GM12801 (cell line): ENCODE results near the gene TAS2R40.

Experiments used
- CTCF ChIP-seq: IDR thresholded peaks from one replicate; pipeline ENCODE4 v1.5.1; 2011; ENCODE audit warnings: control low read depth; ENCODE audit not compliant: insufficient read length; ENCODE audit errors: extremely low read depth

Gene TAS2R40

DNA sequence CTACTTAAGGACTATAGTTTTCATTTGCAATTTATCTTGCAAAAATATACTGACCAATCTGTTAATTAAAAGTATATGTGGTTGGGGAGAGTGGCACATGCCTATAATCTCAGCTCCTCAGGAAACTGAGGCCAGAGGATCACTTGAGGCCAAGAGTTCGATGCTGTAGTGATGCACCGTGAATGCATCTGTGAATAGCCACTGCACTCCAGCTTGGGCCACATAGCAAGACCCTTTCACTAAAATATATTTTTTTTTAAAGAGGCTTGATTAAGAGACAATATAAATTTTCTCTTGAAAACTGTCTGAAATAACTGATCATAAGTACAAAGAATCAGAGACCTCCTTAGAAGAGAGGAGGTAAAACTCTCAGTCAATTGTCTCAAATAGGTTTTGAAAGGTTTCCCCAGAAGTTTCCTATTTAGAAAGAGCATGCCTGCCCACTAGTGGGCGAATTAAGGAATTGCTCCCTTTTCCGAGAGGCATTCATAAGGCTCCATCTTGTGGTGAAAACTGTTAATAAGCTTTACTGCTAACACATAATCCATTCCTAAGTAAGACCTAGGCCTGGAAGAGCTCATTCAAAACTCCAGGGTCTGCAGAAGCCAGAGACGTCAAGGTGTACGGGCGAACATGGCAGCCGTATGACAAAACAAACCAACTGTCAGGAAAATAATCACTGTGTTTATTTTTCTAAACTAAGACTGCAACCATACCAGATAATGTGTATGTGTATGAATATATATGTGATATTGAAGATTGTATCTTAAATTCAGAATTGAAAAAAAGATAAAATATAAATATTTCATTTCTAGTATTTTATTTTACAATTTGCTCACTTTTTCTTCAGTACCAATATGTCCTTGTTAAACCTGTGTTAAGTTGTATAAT, 6.8 kb upstream of the TAS2R40 start:
- peak; percentile 99 for TF ChIP-seq CTCF

- no peak for TF ChIP-seq CTCF
These were observed 5.7 kb upstream of the TAS2R40 start for GRCh38 chr7:143216151-143216550.

DNA sequence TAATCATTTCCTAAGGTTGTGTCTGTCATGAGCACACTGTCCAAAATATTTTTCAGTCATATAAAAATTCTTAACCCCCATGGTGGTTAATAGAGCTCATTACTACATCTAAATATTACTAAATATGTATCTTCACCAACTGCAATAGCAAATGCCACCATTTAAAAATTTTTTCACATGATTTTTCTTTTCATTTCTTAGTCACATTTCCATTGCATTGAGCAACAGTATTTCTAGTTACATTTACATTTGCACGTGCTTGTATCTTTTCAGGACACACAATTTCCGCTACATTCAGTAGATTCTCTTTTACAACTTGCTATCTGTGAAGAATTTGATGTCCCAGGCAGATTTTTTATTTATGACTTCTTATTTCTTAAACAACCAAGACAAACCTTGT, 5.2 kb upstream of the TAS2R40 start:
- TF ChIP-seq CTCF: no peak

- TF ChIP-seq CTCF: no peak
These were observed 4.0 kb upstream of the TAS2R40 start for GRCh38 chr7:143217806-143218205.

- no peak for TF ChIP-seq CTCF
These were observed 551 bp upstream of the TAS2R40 start for GRCh38 chr7:143221286-143221685.

DNA sequence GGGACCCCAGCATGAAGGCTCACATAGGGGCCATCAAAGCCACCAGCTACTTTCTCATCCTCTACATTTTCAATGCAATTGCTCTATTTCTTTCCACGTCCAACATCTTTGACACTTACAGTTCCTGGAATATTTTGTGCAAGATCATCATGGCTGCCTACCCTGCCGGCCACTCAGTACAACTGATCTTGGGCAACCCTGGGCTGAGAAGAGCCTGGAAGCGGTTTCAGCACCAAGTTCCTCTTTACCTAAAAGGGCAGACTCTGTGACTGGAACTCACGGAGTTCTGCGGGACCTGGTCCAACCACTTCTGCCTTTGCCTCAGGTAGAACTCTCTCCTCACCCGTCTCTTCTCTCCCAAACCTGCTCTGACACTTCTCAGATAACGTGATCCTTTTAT, 945 bp downstream of the TAS2R40 start:
- TF ChIP-seq CTCF: no peak

DNA sequence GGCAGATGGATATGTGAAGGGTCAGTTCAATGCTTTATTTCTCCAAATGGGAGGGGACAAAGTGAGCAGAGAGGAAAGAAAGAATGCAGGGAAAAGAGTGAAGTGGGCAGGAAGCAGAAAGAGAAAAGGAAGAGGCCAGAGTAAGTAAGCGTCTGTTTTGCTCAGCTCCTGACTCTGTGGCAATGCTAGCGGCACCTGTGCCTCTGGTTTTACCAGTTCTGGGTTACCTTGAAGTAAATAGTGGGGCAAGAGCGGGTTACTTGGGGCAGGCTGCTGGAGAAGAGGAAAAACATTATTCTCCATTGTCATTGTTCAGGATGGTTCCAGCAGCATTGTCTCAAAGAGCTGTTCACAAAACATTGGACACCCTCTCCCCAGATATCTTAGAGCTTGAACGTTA, 1.9 kb downstream of the TAS2R40 start:
- no peak for TF ChIP-seq CTCF
